Vagina (tissue), 2 donors: Measurements from ENCODE around the gene DHCR7. TPM values are rescaled to one million over a fixed set of nuclear protein-coding genes. Genes with fewer than 3 reads are reported as not detected.

Source experiments
- DNase-seq, 2 donors: peaks; one replicate each; pipeline ENCODE4 v3.0.0-alpha.2; 2017; ENCODE audit errors: extremely low spot score in 2 of 2
- H3K27ac ChIP-seq: fragments of 200-600 bp; sonication (generic); one replicate; pipeline ENCODE4 v1.5.1; 2019
- H3K27me3 ChIP-seq: fragments of 200-600 bp; sonication (generic); one replicate; pipeline ENCODE4 v1.5.1; 2019
- H3K36me3 ChIP-seq, 2 donors: fragments of 200-600 bp; sonication (generic); one replicate each; pipeline ENCODE4 v1.5.1; 2017 to 2019
- H3K4me1 ChIP-seq: fragments of 200-600 bp; sonication (generic); one replicate; pipeline ENCODE4 v1.5.1; 2019
- H3K4me3 ChIP-seq, 2 donors: fragments of 200-600 bp; sonication (generic); 1 replicate in 1 of 2; 2 replicates in 1 of 2; pipeline ENCODE4 v1.5.1; 2016 to 2019
- H3K9me3 ChIP-seq: fragments of 200-600 bp; sonication (generic); one replicate; pipeline ENCODE4 v1.5.1; 2019
- POLR2A ChIP-seq, 2 donors: fragments of 450-650 bp; IDR thresholded peaks; one replicate each; pipeline ENCODE4 v1.6.1; 2017; ENCODE audit warnings: antibody characterized with exemption in 2 of 2, mild to moderate bottlenecking in 2 of 2, moderate library complexity in 2 of 2
- POLR2AphosphoS5 ChIP-seq, 2 donors: sonication (generic); formaldehyde crosslinking; IDR thresholded peaks; one replicate each; pipeline ENCODE4 v1.9.0; 2017; ENCODE audit warnings: antibody characterized with exemption in 2 of 2, mild to moderate bottlenecking in 2 of 2, low read depth in 1 of 2; ENCODE audit not compliant: insufficient read depth in 1 of 2
- intact Hi-C: fragments of 100-400 bp; cut with DNase I; formaldehyde crosslinking; loops from one replicate; pipeline ENCODE4 v1.15.1; 2023
- total RNA-seq: library from RNA; depleted of rRNA; stranded (reverse); fragments of >200 nt; gene quantifications from one replicate; pipeline ENCODE4 v1.2.3, GENCODE V29; 2016
- TF ChIP-seq, protein P1 (sequence below), 3 experiments: fragments of 450-650 bp in 2 of 3; fragments of 200-600 bp in 1 of 3; sonication (generic) in 1 of 3; IDR thresholded peaks; one replicate each; pipeline ENCODE4 v1.5.1; 2017 to 2019; ENCODE audit warnings: antibody characterized with exemption in 3 of 3, mild to moderate bottlenecking in 2 of 3, moderate library complexity in 2 of 3

Gene DHCR7, protein sequence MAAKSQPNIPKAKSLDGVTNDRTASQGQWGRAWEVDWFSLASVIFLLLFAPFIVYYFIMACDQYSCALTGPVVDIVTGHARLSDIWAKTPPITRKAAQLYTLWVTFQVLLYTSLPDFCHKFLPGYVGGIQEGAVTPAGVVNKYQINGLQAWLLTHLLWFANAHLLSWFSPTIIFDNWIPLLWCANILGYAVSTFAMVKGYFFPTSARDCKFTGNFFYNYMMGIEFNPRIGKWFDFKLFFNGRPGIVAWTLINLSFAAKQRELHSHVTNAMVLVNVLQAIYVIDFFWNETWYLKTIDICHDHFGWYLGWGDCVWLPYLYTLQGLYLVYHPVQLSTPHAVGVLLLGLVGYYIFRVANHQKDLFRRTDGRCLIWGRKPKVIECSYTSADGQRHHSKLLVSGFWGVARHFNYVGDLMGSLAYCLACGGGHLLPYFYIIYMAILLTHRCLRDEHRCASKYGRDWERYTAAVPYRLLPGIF
- total RNA-seq = 26.8 TPM

DNA sequence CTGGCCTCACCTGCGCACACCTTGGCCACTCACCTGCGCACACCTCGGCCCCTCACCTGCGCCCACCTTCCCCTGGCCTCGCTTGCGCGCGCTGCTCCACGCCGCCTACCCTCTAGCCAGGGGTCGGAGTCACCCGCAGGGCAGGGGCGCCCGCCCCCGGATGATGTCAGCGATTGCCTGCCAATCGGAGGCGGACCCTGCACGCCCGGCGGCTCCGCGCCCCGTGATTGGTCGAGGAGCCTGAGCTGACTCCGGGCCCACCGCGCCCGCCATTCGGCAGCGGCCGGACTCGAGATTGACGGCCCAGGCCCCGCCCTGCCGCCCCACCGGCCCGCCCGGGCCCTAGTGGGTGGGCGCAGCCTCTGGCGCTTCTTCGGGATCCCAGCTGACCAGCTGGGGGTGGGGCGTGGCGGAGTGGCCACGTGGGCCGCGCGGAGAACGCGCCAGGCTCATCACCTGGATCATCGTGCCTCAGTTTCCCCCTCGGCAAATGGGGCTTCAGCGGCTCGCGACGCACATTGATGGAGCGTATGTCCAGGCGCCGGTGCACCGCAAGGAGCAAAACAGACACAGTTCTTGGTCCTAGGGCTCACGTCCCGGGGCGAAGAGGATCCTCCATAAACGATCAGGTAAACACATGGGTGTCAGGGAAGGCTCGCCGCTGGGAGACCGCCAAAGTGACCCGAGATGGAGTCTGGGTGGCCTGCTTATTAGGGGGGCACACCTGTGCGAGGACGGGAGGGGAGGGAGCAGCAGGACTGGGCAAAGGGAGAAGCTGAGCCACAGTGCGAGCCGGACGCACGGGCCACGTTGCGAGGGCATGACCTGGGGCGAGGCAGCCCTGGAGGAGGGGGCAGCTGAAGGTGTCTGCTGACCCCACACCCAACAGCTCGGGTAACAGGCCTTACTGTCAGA, at the start of gene DHCR7:
DHCR7 (minus strand) TSS at position 137 of the 915 bp plus-strand sequence. CDS start 3,441 bp downstream, outside the sequence.
- TF ChIP-seq POLR2AphosphoS5 (IDR thresholded peaks at IDR 0.05; ENCODE audit: insufficient read depth in 1 of 2, low read depth in 1 of 2) (peak in 1 of 2 donors; percentile 86), POLR2A (IDR thresholded peaks at IDR 0.05) (peak in 1 of 2 donors; percentile 29)
- TF ChIP-seq, protein P1, sequence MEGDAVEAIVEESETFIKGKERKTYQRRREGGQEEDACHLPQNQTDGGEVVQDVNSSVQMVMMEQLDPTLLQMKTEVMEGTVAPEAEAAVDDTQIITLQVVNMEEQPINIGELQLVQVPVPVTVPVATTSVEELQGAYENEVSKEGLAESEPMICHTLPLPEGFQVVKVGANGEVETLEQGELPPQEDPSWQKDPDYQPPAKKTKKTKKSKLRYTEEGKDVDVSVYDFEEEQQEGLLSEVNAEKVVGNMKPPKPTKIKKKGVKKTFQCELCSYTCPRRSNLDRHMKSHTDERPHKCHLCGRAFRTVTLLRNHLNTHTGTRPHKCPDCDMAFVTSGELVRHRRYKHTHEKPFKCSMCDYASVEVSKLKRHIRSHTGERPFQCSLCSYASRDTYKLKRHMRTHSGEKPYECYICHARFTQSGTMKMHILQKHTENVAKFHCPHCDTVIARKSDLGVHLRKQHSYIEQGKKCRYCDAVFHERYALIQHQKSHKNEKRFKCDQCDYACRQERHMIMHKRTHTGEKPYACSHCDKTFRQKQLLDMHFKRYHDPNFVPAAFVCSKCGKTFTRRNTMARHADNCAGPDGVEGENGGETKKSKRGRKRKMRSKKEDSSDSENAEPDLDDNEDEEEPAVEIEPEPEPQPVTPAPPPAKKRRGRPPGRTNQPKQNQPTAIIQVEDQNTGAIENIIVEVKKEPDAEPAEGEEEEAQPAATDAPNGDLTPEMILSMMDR (IDR thresholded peaks at IDR 0.05) = peak in 1 of 3 experiments; percentile 23
- peak in 1 of 2 donors; percentile 95 for DNase-seq
- H3K4me1 ChIP-seq = peaks cover 52% of the 10 kb centered on the region
- H3K27ac ChIP-seq = peak within 1 kb of the TSS; percentile 81
- no peaks in the 10 kb centered on the region for H3K27me3 ChIP-seq
- no peaks in the 10 kb centered on the region for H3K9me3 ChIP-seq
- H3K4me3 ChIP-seq = peak within 1 kb of the TSS; percentile 73 to 80
- H3K36me3 ChIP-seq = no peaks in the 10 kb centered on the region
- intact Hi-C loops = no loop called here

DNA sequence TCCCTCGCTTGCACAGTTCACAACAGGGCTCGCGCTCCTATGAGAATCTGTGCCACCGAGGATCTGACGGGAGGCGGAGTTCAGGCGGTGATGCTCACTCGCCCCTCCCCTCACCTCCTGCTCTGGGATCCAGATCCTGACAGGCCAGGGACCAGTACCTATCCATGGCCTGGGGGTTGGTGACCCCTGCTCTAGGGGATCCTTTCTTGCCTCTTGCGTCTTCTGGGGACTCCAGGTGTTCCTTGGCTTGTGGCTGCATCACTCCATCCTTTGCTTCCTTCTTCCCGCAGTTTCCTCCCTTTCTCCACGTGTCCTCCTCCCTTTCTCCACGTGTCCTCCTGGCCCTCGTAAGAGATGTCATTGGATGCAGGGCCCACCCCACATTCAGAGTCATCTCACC, 48.2 kb upstream of the DHCR7 start:
- Histone ChIP-seq H3K4me3 (no peak overlapping the region), H3K4me1 (no peaks in the 10 kb centered on the region), H3K36me3 (peaks cover 0 to 81% of the 10 kb centered on the region in 2 donors), H3K27ac (no peak overlapping the region), H3K27me3 (no peaks in the 10 kb centered on the region), H3K9me3 (no peaks in the 10 kb centered on the region)
- intact Hi-C loops = no loop called here
- TF ChIP-seq, protein P1 (IDR thresholded peaks at IDR 0.05) = no peak
- no peak for TF ChIP-seq POLR2A (IDR thresholded peaks at IDR 0.05)
- TF ChIP-seq POLR2AphosphoS5 (IDR thresholded peaks at IDR 0.05; ENCODE audit: insufficient read depth in 1 of 2, low read depth in 1 of 2) = no peak
- DNase-seq = no peak

DNA sequence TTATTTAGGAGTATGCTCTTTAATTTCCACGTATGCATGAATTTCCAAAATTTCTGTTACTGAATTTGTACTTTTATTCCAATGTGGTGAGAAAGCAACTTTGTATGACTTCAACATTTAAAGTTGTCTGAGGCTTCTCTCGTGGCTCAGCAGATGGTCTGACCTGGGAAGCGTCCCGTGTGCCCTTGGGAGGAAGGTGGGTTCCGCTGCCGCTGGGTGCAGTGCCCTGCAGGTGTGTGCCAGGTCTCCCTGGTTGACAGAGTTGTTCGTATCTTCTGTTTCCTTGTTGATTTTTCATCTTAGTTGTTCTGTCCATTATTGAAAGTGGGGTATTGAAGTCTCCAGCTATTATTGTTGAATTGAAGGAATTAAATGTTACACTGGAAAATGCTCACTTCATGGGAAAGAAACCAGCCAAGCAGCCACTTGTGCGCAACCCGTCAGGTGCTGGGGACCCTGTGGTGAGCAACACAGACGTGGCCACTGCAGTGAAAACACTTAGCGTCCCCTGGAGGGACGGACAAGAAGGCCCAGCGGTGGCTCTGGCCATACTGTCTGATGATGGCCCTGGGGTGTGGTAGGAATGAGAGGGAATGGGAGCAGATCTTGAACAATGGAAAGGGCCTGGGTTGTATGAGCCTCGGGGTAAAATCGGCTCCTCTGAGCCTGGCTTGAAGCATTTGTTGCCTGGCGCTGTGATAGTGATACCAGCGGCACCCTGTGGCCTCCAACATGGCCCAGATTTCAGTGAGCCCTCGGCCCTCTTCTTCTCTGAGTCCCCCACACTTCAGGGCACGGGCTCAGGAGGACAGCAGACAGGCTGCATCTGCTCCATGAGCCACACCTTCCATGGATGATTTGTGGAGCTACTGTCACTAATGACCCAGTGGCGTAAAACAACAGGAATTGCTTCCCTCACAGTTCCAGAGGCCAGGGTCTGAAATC, 47.4 kb upstream of the DHCR7 start:
- H3K4me3 ChIP-seq = no peak overlapping the region
- H3K36me3 ChIP-seq = peaks cover 0 to 83% of the 10 kb centered on the region in 2 donors
- no peaks in the 10 kb centered on the region for H3K9me3 ChIP-seq
- H3K27me3 ChIP-seq = no peaks in the 10 kb centered on the region
- no peak for DNase-seq
- no peaks in the 10 kb centered on the region for H3K4me1 ChIP-seq
- intact Hi-C loops = no loop called here
- H3K27ac ChIP-seq = no peak overlapping the region
- no peak for TF ChIP-seq POLR2AphosphoS5 (IDR thresholded peaks at IDR 0.05; ENCODE audit: insufficient read depth in 1 of 2, low read depth in 1 of 2)
- TF ChIP-seq, protein P1 (IDR thresholded peaks at IDR 0.05) = no peak
- no peak for TF ChIP-seq POLR2A (IDR thresholded peaks at IDR 0.05)

DNA sequence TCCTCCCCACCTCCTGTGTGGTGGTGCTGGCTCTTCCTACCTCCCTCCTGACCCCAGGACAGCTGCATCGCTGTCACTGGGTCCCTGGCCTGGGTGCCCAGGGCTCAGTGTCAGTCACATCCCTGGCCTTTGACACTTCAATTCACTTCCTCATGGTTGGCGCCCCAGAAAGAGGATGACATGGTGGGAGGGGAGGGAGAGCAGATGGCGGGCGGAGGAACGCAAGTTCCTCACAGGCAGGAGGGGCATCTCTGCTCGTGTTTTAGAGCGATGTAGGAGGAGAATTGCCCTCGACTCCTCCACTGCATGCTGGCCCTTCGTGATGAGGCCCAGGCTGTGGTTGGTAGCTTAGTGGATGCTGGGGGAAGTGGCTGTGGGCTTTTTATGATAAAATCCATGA, 43.7 kb upstream of the DHCR7 start:
- Histone ChIP-seq H3K27ac (no peak overlapping the region), H3K4me3 (no peak overlapping the region), H3K36me3 (peaks cover 0 to 61% of the 10 kb centered on the region in 2 donors), H3K27me3 (no peaks in the 10 kb centered on the region), H3K4me1 (no peaks in the 10 kb centered on the region), H3K9me3 (no peaks in the 10 kb centered on the region)
- intact Hi-C loops = no loop called here
- TF ChIP-seq, protein P1 (IDR thresholded peaks at IDR 0.05) = no peak
- no peak for TF ChIP-seq POLR2A (IDR thresholded peaks at IDR 0.05)
- TF ChIP-seq POLR2AphosphoS5 (IDR thresholded peaks at IDR 0.05; ENCODE audit: insufficient read depth in 1 of 2, low read depth in 1 of 2) = no peak
- DNase-seq = no peak
